GM19025 (cell line): ENCODE data around the gene PJVK.
A peak's percentile ranks its signal among the peaks of the same experiment; 100 is the strongest.
"Not testable (repeated sequence)": the region's sequence is repeated elsewhere in the genome, so short reads cannot be mapped to it uniquely, and the experiment has no call there.

Experiments
- ATAC-seq: cut with Tn5 transposase; IDR thresholded peaks from one replicate; pipeline ENCODE4 v1.9.1; 2021; ENCODE audit warnings: mild to moderate bottlenecking, low read depth, moderate library complexity; ENCODE audit not compliant: unreplicated experiment

PJVK gene, protein sequence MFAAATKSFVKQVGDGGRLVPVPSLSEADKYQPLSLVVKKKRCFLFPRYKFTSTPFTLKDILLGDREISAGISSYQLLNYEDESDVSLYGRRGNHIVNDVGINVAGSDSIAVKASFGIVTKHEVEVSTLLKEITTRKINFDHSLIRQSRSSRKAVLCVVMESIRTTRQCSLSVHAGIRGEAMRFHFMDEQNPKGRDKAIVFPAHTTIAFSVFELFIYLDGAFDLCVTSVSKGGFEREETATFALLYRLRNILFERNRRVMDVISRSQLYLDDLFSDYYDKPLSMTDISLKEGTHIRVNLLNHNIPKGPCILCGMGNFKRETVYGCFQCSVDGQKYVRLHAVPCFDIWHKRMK

GRCh38 chr2:178450774-178451525 lies at the start of gene PJVK, which contains the start of gene PRKRA:
Gene PJVK (plus strand): TSS chr2:178451378. CDS start chr2:178453410, 2,032 bp downstream.
Gene PRKRA (minus strand): TSS chr2:178451175. CDS start chr2:178451030, 145 bp downstream.
- peak; percentile 87 for ATAC-seq

DNA sequence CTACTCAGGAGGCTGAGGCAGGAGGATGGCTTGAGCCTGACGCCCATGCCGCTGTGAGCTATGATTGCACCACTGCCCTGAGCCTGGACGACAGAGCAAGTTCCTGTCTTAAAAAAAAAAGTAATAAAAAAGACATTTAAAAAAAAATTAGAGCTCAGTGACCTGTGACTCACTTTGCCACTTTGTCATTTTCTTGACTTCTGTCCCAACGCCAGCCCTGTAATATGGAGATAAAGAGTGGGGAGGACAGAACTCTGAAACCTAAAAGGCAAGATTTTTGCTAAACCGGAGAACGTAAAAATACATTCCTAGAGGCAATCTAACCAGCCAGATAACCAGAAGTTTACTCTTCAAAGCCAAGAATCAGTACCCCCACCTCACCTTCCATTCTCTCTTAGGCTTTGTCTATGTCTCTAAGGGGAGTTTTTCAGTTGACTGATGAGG lies 49.2 kb upstream of the PJVK start:
- no peak for ATAC-seq

GRCh38 chr2:178403671-178404306 lies 47.4 kb upstream of the PJVK start:
- peak; percentile 30 for ATAC-seq

DNA sequence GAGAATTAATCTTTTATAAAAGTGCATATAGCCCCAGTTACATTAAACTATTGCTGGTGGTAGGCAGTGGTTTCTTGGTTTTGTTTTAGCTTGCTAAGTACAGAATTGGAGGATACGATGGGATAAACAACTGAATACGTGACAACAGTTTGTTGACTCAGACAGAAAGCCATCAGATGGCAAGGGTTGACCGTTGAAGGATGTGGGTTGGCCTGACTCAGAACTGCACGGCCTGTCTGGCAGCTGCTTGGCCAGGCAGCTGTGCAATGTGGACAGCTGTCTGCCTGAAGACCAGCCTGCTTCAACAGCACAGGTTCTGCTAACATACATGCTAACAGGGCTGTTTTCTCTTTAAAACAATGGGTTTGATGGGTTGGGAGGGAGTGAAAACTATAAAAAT lies 46.8 kb upstream of the PJVK start:
- ATAC-seq: peak; percentile 100

GRCh38 chr2:178409261-178409660 lies 41.9 kb upstream of the PJVK start:
- ATAC-seq: no peak

GRCh38 chr2:178412047-178412446 lies 39.1 kb upstream of the PJVK start:
- ATAC-seq: no peak

GRCh38 chr2:178412453-178412852 lies 38.7 kb upstream of the PJVK start:
- ATAC-seq: not testable (repeated sequence)

DNA sequence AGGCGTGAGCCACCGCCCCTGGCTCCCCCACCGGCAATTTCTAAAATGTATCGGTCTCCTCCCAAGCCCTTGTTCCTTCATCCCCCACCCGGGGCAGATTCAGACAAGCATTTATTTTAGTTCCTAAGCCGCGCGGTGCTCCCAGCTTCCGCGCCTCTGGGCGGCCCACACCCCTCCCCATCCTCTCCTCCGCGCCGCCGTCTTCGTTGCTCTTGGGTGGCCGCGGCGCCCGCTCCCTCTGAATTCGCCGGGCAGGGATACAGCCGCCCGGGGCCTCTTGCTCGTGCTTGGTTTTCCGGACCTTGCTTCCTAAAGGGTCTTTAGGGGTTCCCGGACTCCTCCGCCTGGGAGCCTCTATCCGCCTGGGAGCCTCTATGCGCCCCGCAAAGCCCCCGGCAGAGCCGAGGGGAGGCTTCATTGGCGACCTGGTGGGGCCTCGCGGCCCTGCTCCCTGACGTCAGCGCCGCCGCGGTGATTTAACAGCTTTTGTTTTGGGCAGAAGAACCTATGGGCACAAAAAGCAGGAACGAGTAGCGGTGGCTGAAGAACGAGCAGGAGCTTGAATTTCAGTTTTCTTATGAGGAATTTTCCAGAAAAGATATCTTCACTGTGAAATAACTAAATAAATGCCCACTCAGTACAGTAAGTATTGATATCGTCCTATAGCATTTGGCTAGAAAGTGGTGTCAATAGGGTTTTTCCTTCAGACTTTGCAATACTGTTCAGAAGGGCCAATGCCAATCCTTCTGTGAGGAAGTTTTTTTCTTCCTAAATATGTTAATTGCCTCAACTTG lies 37.5 kb upstream of the PJVK start:
- peak; percentile 78 for ATAC-seq

DNA sequence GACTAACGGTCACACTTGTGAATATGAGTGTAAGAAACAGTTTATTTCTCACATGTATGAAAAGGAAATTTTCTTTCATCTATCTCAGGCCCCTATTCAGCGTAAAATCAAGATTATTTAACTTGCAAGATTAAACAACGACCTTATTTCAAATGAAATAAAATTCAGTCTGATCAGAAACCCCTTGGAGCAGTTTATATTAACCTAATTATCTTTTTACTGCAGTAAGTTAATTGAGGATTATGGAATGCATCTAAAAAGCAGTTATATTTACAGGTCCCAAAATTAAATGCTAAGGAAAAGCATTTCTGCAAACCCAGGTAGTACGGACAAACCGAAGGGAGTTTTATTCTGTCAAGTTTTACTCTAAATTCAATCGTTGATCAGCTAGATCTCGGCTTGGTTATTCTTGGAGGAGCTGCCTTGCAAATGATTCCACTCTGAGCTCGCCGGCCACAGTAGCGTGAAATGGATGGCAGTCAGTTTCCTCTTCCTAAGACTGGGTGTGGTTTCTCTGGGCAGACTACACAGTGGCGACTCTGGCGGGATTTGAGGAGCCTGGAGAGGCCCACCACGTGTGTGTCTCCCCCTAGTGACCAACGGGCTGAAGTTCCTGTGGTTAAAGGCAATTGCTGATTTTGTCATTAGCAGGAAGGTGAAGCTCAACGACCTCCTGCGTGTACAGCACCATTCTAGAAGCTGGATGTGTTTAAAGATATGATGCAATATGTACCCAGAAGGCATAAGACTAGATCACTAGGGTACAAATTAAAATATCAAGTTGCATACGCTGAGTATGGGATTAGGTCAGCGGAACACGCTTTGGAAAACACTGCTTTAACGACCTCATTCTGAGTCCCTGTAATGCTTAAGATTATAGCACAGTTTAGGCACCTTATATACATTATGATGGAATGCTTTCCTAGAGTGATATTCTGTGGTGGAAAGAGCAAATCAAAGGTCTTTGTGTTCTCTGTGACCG lies 36.6 kb upstream of the PJVK start:
- ATAC-seq: peak; percentile 67

DNA sequence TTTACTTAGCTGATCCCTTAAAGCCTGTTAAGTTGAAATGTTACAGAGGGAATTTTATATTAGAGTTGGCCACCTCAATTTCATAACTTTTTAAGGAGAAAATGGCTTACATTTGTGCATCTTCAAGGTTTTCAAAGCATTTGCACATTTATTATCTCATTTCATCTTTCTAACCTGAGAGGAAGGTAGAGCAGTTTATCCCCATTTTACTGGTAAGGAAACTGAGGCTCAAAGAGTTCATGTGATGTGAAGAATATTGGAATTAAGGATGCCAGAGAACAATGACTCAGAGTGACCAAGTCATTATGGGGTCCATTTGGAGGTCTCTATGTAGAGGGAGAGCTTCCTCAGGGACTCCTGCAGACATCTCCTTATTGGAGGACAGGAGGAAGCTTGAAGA lies 35.2 kb upstream of the PJVK start:
- no peak for ATAC-seq

DNA sequence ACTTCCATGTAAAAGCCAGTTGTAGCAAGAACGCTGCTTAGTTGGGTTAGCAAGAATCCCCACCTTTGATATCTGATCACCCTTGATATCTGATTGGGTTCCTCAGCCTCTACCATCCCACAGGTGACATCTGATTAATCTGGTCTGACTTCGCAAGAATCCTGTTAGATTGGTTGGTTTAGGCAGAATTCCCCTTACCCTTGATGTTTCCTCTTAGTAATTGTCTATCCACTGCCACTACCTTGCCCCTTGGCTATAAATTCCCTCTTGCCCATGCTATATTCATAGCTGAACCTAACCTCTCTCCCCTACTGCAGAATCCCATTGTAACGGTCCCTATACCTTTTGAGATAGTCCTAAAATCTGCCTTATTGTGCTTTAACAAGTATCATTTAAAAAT lies 33.3 kb upstream of the PJVK start:
- no peak for ATAC-seq

- ATAC-seq: no peak
Measured at GRCh38 chr2:178418426-178418825, 32.8 kb upstream of the PJVK start.

DNA sequence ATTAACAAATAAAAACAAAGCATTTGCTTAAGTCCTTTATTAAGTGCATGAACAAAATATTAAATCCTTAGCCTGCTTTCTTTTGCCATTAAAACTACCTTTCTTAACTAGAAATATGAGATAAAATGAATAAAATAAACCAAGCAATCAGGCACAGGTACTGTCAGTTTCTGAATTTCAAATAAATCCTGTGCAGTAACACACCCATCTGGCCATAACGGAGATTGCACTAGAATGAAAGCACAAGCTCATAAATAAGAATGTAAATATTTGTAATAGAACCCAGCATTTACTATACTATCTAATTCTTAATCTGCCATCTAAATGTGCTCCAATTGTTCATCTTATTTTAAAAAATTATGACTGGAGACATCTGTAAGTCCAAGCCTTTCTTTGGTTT lies 32.1 kb upstream of the PJVK start:
- no peak for ATAC-seq

GRCh38 chr2:178420463-178420999 lies 30.6 kb upstream of the PJVK start:
- ATAC-seq: no peak

DNA sequence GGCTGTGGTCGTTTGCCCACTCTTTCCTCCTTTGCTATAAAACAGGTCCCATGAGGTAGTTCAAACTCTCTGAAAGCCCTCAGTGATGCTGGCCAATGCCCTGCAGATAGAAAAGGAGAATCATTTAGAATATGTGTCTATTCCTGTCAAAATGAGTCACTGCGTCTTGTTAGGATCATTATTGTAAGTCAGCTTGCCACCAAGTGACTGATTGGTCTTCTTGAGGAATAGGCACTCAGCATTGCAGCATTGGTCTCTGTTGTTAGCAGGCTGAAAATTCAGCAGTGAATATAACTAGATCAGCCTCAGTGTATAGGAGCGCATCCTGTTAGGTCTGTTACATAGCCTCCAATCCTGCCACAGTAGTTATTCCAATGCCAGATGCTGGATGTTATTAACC lies 29.1 kb upstream of the PJVK start:
- no peak for ATAC-seq

DNA sequence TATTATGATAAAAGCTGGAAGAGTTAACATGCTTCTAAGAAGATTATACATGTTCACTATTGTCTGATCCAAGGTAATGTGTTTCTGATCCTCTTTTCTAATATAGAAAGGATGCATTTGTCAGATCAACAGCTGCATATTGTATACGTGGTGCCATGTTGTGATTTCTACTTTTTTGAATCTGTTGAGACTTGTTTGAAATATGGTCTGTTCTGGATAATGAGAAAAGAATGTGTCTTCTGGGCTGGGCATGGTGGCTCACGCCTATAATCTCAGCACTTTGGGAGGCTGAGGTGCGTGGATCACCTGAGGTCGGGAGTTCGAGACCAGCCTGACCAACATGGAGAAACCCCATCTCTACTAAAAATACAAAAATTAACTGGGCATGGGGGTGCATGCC lies 27.4 kb upstream of the PJVK start:
- ATAC-seq: not testable (repeated sequence)

DNA sequence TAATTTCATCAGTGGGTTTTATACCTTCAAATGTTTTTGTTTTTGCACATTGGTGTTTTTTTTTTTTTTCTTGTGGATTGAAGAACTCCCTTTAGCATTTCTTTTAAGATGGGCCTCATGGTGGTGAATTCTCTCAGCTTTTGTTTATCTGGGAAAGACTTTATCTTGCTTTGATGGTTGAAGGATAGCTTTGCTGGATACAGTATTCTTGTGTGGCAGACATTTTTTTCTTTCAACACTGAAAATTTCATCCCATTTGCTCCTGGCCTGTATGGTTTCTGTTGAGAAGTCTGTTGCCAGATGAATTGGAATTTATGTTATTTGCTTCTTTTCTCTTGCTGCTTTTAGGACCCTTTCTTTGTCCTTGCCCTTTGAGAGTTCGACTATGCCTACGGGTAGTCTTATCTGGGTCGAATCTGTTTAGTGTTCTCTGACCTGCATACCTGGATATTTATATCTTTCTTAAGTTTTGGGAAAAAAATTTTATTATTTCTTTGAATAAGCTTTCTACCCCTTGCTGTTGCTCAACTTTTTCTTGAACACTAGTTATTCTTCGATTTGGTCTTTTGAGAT lies 25.8 kb upstream of the PJVK start:
- ATAC-seq: no peak

DNA sequence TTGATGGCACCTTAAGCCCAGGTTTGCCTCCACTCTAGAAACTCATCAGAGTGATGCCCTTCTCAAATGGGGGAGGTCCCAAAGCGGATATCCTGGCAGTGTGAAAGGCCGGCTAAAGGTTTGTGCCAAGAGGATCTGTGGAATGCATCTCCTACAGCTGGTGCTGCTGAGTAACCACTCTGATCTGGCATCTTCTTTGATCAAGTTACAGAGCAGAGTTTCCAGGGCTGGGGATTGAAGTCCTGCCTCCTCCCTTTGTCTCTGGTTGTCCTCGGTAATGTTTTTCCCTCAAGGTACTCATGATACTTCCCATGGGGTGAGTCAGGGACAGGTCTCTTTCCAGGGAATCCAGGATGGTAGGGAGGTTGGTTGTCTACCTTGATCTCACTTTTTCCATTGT lies 24.8 kb upstream of the PJVK start:
- ATAC-seq: no peak

DNA sequence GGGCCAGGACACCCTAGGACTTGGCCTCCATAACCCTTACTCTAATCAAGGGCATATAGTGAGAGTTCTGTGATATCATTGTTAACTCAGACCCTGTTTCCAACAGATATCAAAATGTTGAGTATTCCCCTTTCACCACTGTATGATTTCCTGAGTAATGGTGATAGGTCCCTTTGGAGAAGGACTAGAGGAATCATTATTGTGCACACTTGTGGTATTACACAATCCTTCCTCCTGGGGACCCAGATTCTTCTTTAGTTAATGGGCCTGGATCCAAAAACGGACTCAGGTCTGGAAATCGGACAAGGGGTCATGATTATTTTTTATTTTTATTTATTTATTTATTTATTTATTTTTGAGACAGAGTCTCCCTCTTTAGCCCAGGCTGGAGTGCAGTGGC lies 23.7 kb upstream of the PJVK start:
- no peak for ATAC-seq
